GM23338 (cell line): ENCODE measurements around the gene INPP4B. TPM values are rescaled to one million over a fixed set of nuclear protein-coding genes. Genes with fewer than 3 reads are reported as not detected.

ENCODE experiments used
- ATAC-seq: fragments of 200-7000 bp; cut with Tn5 transposase; 3 replicates; pipeline ENCODE4 v1.9.1; 2020
- DNase-seq: peaks from one replicate; pipeline ENCODE4 v3.0.0-alpha.2; 2015; ENCODE audit warnings: low spot score
- H2AFZ ChIP-seq: fragments of 200-600 bp; sonication (generic); 2 replicates; pipeline ENCODE4 v1.8.0; 2016; ENCODE audit warnings: antibody characterized with exemption, mild to moderate bottlenecking, moderate library complexity
- H3F3A ChIP-seq: fragments of 200-600 bp; sonication (generic); replicated peaks from 2 replicates; pipeline ENCODE4 v1.8.0; 2017; ENCODE audit warnings: antibody characterized with exemption, mixed run types, low read depth
- H3K27ac ChIP-seq: fragments of 200-600 bp; sonication (generic); 2 replicates; pipeline ENCODE4 v1.6.1; 2016; ENCODE audit warnings: low read depth
- H3K27me3 ChIP-seq: fragments of 200-600 bp; sonication (generic); 2 replicates; pipeline ENCODE4 v1.8.0; 2016; ENCODE audit warnings: mild to moderate bottlenecking, mixed run types, moderate library complexity; ENCODE audit not compliant: insufficient read depth
- H3K36me3 ChIP-seq: fragments of 200-600 bp; sonication (generic); 2 replicates; pipeline ENCODE4 v1.8.0; 2016; ENCODE audit warnings: mild to moderate bottlenecking; ENCODE audit not compliant: insufficient read depth
- H3K4me1 ChIP-seq: fragments of 200-600 bp; sonication (generic); 2 replicates; pipeline ENCODE4 v1.8.0; 2016; ENCODE audit warnings: mild to moderate bottlenecking, moderate library complexity; ENCODE audit not compliant: insufficient read depth
- H3K4me2 ChIP-seq: fragments of 200-600 bp; sonication (generic); 2 replicates; pipeline ENCODE4 v1.7.1; 2017; ENCODE audit warnings: mixed run types
- H3K4me3 ChIP-seq: fragments of 200-600 bp; sonication (generic); 2 replicates; pipeline ENCODE4 v1.6.1; 2016; ENCODE audit warnings: mixed run types
- H3K79me2 ChIP-seq: fragments of 200-600 bp; sonication (generic); replicated peaks from 2 replicates; pipeline ENCODE4 v1.8.0; 2017; ENCODE audit warnings: mild to moderate bottlenecking; ENCODE audit not compliant: insufficient read depth
- H3K9me2 ChIP-seq: fragments of 200-600 bp; sonication (generic); 2 replicates; pipeline ENCODE4 v1.8.0; 2017; ENCODE audit not compliant: insufficient read depth
- H4K20me1 ChIP-seq: fragments of 200-600 bp; sonication (generic); replicated peaks from 2 replicates; pipeline ENCODE4 v1.8.0; 2017; ENCODE audit warnings: mild to moderate bottlenecking; ENCODE audit not compliant: insufficient read depth
- H3K27ac Mint-ChIP-seq: 2 replicates; pipeline ENCODE4 v1.8.0; 2020; ENCODE audit warnings: inconsistent platforms, mild to moderate bottlenecking, moderate library complexity, mixed read lengths
- H3K27me3 Mint-ChIP-seq: 3 replicates; pipeline ENCODE4 v1.8.0; 2022; ENCODE audit warnings: low read depth, mild to moderate bottlenecking, moderate library complexity, mixed read lengths, inconsistent platforms; ENCODE audit not compliant: insufficient read depth, poor library complexity
- H3K36me3 Mint-ChIP-seq: 3 replicates; pipeline ENCODE4 v1.8.0; 2021; ENCODE audit warnings: low read depth, mild to moderate bottlenecking, inconsistent platforms, moderate library complexity, mixed read lengths
- H3K4me1 Mint-ChIP-seq: 3 replicates; pipeline ENCODE4 v1.8.0; 2020; ENCODE audit warnings: mild to moderate bottlenecking, inconsistent platforms, mixed read lengths
- H3K4me3 Mint-ChIP-seq: 3 replicates; pipeline ENCODE4 v1.8.0; 2021; ENCODE audit warnings: moderate library complexity, mild to moderate bottlenecking, inconsistent platforms, mixed read lengths
- H3K9me3 Mint-ChIP-seq: 3 replicates; pipeline ENCODE4 v1.8.0; 2020; ENCODE audit warnings: moderate library complexity, mild to moderate bottlenecking, inconsistent platforms, mixed read lengths
- CTCF ChIP-seq, 2 experiments: fragments of 200-600 bp in 1 of 2; sonication (generic) in 1 of 2; conservative IDR thresholded peaks; 2 replicates each; pipeline versions ENCODE4 v1.5.1 to v1.6.1; 2016 to 2017; ENCODE audit warnings: antibody characterized with exemption in 2 of 2, low read depth in 2 of 2, mild to moderate bottlenecking in 2 of 2, moderate library complexity in 1 of 2
- ETS1 ChIP-seq: IDR thresholded peaks from 2 replicates; pipeline ENCODE4 v1.6.1; 2016; ENCODE audit warnings: antibody characterized with exemption
- POLR2AphosphoS5 ChIP-seq: IDR thresholded peaks from 2 replicates; pipeline ENCODE4 v1.6.1; 2016; ENCODE audit warnings: antibody characterized with exemption, low read depth
- STAT1 ChIP-seq: IDR thresholded peaks from one replicate; pipeline ENCODE4 v1.6.1; 2016; ENCODE audit warnings: antibody characterized with exemption; ENCODE audit not compliant: unreplicated experiment
- ZNF114 ChIP-seq: fragments of 250-450 bp; sonication (Bioruptor Pico); IDR thresholded peaks from 2 replicates; pipeline ENCODE4 v1.5.0; 2020; ENCODE audit warnings: mild to moderate bottlenecking, moderate library complexity
- ZNF331 ChIP-seq: fragments of 250-450 bp; sonication (Bioruptor Pico); IDR thresholded peaks from 2 replicates; pipeline ENCODE4 v1.5.0; 2020; ENCODE audit warnings: low read depth, mild to moderate bottlenecking, moderate library complexity
- ZNF462 ChIP-seq: fragments of 250-450 bp; sonication (Bioruptor Pico); IDR thresholded peaks from 2 replicates; pipeline ENCODE4 v1.5.0; 2020; ENCODE audit warnings: mild to moderate bottlenecking, moderate library complexity
- polyA plus RNA-seq: library from polyadenylated mRNA; unstranded; fragments of >200 nt; fragmentation: Nextera tagmentation; extraction: Ambion mirVana; gene quantifications from 2 replicates; pipeline ENCODE4 v1.2.1, GENCODE V29; 2016
- total RNA-seq: library from RNA; depleted of rRNA; stranded (reverse); fragments of >200 nt; shearing (Covaris generic); gene quantifications from 2 replicates; pipeline ENCODE4 v1.2.3, GENCODE V29; 2014

Gene INPP4B
- total and polyA plus RNA-seq, 2 experiments from 2014 or later, result 0.11 to 0.14 TPM

- Histone ChIP-seq H3K27me3 (no peaks in the 10 kb centered on the region), H2AFZ (no peak overlapping the region), H3K4me3 (no peak overlapping the region), H3K27ac (no peak overlapping the region), H3K79me2 (no peaks in the 10 kb centered on the region), H3K36me3 (no peaks in the 10 kb centered on the region), H4K20me1 (no peaks in the 10 kb centered on the region), H3K4me2 (no peak overlapping the region), H3K9me2 (no peaks in the 10 kb centered on the region), H3F3A (no peaks in the 10 kb centered on the region), H3K4me1 (peaks cover 23% of the 10 kb centered on the region)
- no peak overlapping the region for H3K4me3 Mint-ChIP-seq
- peaks cover 23% of the 10 kb centered on the region for H3K4me1 Mint-ChIP-seq
- DNase-seq (no peak), ATAC-seq (no peak)
- H3K36me3 Mint-ChIP-seq, result peaks cover 6% of the 10 kb centered on the region; the same call in 1 of the 3 replicates
- H3K27ac Mint-ChIP-seq, result peak overlapping the region; percentile 39; the same call in 1 of the 2 replicates
- H3K9me3 Mint-ChIP-seq, result no peaks in the 10 kb centered on the region
- TF ChIP-seq STAT1 (no peak), CTCF (conservative IDR thresholded peaks at IDR 0.05; ENCODE audit: low read depth in 2 of 2) (no peak), ZNF114 (no peak), POLR2AphosphoS5 (no peak), ZNF331 (CRISPR knock-in tag) (no peak)
- H3K27me3 Mint-ChIP-seq, result no peaks in the 10 kb centered on the region
These were observed 802.6 kb downstream of the INPP4B start for GRCh38 chr4:142043509-142043908.

GRCh38 chr4:142041788-142042187 is 804.3 kb downstream of the INPP4B start:
- no peaks in the 10 kb centered on the region for H3K9me2 ChIP-seq
- H3K4me2 ChIP-seq, result no peak overlapping the region
- no peak overlapping the region for H3K27ac ChIP-seq
- no peaks in the 10 kb centered on the region for H3K79me2 ChIP-seq
- no peaks in the 10 kb centered on the region for H3K9me3 Mint-ChIP-seq
- no peaks in the 10 kb centered on the region for H3K36me3 ChIP-seq
- H4K20me1 ChIP-seq, result no peaks in the 10 kb centered on the region
- TF ChIP-seq ZNF462 (CRISPR knock-in tag) (no peak), ETS1 (no peak)
- H3K27me3 Mint-ChIP-seq, result no peaks in the 10 kb centered on the region
- peaks cover 23% of the 10 kb centered on the region for H3K4me1 ChIP-seq
- H3K27ac Mint-ChIP-seq, result no peak overlapping the region
- H3K36me3 Mint-ChIP-seq, result peaks cover 6% of the 10 kb centered on the region; the same call in 1 of the 3 replicates
- no peak for ATAC-seq
- peaks cover 23% of the 10 kb centered on the region for H3K4me1 Mint-ChIP-seq
- no peak overlapping the region for H3K4me3 ChIP-seq
- no peak for DNase-seq
- H3K4me3 Mint-ChIP-seq, result no peak overlapping the region
- no peaks in the 10 kb centered on the region for H3K27me3 ChIP-seq
- H3F3A ChIP-seq, result no peaks in the 10 kb centered on the region
- H2AFZ ChIP-seq, result no peak overlapping the region
